ENCODE results near the gene KRT78.

The KRT78 gene

GRCh38 chr12:52813885-52814709 lies 34.7 kb downstream of the KRT78 start, which contains the start of gene KRT4:
TSS of gene KRT4 (minus strand) at chr12:52814116. CDS start at chr12:52814058, 58 bp downstream.
- no peak for DNase-seq (ENCODE audit: low read depth in 3 of 3, low spot score in 1 of 3)

- DNase-seq (ENCODE audit: low read depth in 3 of 3, low spot score in 1 of 3): no peak
Measured at GRCh38 chr12:52813203-52813819, 35.5 kb downstream of the KRT78 start.

DNA sequence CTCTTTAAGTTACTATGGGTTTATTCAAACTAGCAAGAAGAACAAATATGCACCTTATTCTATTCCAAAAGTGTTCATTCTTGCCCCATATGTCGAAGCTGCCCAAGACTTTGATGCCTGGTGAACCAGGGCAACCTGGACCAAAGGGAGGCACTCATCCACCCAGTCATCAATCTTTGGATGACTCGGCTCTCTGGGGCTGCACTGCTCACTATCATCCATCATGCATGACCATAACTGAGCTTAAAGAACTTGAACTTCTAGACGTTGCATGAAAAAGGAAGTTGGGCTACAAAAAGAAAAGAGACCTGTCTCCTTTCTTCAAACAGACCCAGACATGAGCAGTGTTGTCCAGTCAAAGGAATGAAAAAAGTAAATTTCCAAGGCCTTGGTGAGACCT lies 36.0 kb downstream of the KRT78 start:
- DNase-seq (ENCODE audit: low read depth in 3 of 3, low spot score in 1 of 3): no peak

DNA sequence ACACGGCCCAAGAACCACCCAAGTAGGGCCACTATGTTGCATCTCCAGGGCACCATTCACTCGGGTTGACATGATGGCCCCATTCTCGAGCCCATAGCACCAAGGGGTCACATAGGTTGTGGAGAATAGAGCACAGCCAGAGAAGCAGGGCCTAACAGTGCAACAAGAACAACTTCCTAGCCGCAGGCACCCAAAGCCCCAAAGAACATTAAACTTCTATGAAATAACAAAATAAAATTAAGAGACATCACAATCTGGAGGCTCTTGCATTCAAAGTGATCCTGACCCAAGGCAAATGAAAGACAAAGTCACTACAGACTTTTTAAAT lies 36.8 kb downstream of the KRT78 start:
- DNase-seq (ENCODE audit: low read depth in 3 of 3, low spot score in 1 of 3): no peak

DNA sequence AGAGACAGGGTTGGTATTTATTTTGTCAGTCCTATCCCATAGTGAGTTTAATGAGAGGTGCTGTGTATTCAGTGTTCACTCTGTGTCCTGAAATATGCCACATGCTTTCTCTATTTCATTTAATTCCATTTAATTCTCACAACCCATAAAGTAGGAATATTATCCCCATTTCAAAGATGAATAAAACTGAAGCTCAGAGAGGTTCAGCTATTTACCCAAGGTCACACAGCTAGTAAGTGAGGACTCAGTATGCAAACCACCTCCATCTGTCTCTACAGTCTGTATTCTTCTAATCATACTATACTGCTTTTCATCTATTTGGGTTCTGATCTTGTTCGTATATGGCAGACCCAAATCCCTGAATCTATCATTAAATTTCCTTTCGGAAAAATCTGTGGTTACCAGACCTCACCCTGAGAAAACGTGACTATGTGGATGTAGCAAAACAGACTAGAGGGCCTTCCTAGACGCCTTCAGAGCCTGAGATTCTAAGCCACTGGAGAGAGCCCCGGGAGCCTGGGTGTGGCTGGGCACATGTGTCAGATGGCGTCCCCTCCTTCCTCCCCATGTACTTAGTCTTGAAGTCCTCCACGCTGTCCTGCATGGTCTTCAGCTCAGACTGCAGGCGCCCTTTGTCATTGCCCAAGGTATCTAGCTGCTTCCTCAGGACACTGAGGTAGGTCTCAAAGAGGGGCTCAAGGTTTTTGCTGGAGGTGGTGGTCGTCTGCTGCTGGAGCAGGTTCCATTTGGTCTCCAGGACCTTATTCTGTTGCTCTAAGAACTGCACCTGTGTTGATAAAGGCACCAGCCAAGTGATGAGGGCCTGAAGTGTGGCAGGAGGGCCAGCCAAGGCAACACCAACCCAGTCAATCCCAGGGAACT lies 37.4 kb downstream of the KRT78 start:
- no peak for DNase-seq (ENCODE audit: low read depth in 3 of 3, low spot score in 1 of 3)

- no peak for DNase-seq (ENCODE audit: low read depth in 3 of 3, low spot score in 1 of 3)
Measured at GRCh38 chr12:52810554-52810953, 38.2 kb downstream of the KRT78 start.

GRCh38 chr12:52809166-52809565 lies 39.6 kb downstream of the KRT78 start:
- no peak for DNase-seq (ENCODE audit: low read depth in 3 of 3, low spot score in 1 of 3)

- no peak for DNase-seq (ENCODE audit: low read depth in 3 of 3, low spot score in 1 of 3)
Measured at GRCh38 chr12:52808573-52809160, 40.1 kb downstream of the KRT78 start.

DNA sequence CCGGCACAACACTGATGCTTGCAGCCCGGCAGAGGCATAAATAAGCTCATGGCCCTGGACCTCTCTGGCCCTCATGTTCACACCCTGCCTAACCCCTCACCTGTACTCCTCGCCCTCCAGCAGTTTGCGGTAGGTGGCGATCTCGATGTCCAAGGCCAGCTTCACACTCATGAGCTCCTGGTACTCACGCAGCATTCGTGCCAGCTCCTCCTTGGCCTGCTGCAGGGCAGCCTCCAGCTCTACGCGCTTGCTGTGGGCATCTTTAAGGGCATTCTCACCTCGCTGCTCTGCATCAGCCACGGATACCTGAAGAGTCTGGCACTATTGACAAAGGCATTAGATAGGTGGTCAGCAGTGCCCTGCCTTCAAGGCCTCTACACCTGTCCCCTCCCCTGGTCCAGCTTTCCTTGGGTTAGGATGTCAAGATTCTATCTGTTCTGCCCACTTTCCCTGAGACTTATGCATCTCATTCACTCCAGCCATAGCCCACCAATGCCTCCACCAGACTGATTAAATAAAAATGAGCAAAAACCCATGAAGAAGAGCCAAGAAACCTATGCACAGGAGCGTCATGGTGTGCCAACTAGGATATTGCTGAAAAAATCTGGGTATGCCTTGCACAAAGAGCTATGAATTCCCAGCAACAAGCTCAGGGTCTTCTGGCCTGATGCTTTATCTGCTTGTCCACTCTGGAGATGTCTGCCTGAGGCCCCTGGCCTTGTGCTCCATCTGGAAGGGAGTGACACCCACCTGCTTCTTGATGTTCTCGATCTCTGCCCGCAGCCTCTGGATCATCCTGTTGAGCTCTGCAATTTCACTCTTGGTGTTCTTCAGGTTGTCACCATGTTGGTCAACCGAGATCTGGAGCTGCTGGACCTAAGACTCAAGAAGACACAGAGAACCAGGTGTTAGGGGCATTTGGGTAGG lies 41.0 kb downstream of the KRT78 start:
- DNase-seq (ENCODE audit: low read depth in 3 of 3, low spot score in 1 of 3): no peak

DNA sequence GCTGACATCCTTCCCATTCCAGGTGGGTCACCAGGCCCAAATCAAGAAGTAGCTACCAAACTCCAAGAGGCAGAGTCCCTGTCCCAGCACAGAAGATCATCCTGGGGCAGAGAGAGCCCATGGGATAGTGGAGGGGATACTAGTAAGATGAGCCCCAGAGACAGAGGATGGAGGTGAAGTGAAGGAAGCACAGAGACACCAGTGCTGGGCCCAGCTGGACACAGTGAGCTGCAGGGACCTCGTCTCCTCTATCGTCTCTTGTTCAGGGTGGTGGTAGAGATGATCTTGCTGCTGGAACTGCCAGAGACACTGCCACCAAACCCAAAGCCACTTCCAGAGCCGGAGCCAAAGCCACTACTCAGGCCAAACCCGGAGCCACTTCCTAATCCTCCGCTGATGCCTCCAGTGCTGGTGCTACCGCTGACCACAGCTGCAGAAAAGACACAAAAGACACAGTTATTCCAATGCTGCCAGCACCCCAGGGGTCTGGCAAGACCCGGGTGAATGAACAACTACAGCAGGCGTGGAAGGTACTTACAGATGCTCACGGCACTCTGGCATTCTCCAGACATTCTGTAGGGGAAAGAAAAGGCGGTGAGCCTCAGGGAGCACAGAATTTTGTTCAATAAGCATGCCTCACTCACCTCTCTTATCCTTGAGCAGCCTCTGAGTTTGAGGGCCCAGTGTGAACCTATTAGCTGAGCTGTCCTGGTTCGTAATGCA lies 41.8 kb downstream of the KRT78 start:
- no peak for DNase-seq (ENCODE audit: low read depth in 3 of 3, low spot score in 1 of 3)

- no peak for DNase-seq (ENCODE audit: low read depth in 3 of 3, low spot score in 1 of 3)
Measured at GRCh38 chr12:52806169-52806811, 42.5 kb downstream of the KRT78 start.

GRCh38 chr12:52805739-52806138 lies 43.1 kb downstream of the KRT78 start:
- DNase-seq (ENCODE audit: low read depth in 3 of 3, low spot score in 1 of 3): no peak

DNA sequence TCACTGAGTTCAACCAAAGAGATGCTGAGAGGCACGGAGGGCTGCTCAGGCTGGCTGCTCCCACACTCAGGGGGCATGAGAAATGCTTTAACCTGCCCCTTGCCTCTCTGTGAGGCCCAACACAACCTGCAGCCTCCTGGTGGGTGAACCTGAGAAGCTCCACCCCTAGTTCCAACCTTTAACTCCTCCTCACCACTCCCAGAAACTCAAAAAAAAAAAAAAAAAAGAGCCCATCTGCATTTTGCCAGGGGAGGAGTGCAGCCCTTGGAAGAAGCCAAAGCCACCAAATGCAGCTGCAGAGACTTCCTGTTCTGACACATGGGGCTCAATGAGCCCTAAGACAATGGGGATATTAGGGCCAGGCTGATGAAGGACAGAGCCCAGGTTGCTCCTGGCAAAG lies 43.8 kb downstream of the KRT78 start:
- no peak for DNase-seq (ENCODE audit: low read depth in 3 of 3, low spot score in 1 of 3)

DNA sequence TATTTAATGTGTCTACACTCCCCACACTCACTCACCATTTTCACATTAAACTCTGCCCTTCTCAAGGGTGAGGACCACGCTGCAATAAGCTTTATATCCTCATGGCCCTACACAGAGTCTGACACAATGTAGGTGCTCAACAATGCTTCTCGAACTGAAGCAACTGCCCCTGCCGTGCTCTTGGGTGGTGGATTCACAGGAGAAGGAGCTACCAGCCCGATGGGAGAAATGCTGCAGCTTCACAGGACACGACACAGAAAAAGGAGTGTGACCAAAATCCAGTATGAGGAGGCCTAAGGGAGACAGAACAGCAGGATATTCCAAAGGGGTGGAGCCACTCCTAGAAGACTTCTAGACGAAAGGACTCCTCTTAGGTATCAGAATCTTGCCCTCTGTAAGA lies 46.4 kb downstream of the KRT78 start:
- no peak for DNase-seq (ENCODE audit: low read depth in 3 of 3, low spot score in 1 of 3)

DNA sequence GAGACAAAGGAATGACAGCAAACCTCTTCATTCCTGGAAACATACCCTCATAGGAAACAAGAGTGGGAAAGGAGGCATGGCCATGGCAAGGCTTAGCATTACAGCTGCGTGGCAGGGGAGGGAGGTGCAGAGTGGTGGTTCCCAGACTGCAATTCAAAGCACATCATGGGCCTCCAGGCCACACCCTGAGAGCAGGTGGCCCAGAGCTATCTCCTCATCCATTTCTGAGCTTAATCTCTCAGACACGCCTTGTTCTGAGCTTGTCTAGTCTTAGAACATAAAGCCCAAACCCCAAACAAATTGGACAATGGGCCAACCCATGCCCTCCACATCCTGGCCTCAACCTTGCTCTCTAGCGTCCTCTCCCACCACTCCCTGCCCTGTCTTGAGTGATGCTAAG lies 47.0 kb downstream of the KRT78 start:
- no peak for DNase-seq (ENCODE audit: low read depth in 3 of 3, low spot score in 1 of 3)

DNA sequence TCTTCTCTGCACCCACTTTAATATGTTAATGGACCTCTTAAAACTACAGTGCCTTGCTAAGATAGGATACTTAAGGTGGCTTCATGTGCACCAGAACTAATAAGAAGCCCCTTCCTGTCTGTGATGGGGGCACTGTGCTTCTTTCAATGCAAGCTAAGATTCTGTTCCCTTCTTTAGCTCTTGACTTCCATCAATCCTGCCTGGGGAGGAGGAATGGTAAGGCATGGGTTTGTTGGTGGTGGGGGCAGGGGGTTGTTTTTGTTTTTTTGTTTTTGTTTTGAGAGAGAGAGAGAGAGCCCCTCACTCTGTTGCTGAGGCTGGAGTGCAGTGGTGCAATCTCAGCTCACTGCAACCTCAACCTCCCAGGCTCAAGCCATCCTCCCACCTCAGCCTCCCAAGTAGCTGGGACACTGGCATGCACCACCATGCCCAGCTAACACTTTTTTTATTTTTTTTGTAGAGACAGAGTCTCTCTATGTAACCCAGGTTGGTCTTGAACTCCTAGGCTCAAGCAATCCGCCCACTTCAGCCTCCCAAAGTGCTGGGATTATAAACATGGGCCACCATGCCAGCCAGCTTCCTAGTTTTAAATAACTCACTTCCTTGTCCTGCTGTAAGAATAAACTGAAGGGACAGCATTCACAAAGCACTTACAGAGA lies 48.4 kb downstream of the KRT78 start:
- no peak for DNase-seq (ENCODE audit: low read depth in 3 of 3, low spot score in 1 of 3)

DNA sequence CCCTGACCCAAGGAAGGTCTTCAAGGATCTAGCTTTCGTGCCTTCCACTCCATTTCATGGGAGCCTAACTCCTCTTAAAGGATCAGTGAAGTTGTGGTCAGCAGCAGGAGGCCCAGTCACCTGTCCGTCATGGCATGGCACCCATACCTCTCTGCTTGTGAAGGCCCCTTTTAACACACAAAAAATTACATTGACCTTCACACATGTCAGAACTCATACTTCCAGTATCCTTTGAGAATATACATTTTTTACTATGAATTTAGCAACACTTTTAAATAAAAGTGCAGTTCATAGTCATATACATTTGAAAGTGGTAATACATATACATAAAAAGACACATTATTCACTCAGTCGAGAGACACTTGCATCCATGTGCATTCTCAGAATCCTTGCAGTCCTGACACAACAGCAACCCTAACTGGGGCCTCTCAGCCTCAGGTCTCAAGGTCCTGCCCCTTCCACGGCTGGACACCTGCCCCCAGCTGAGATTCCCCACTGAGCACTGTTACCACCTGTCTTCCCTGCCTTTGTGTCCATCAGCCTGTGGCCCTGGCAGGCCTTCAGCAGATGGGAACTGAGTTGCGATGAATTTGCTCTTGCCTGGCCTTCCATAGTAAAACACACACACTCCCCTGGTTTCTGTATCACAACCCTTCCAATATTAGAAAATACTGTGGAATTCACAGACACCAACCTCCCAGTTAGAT lies 49.1 kb downstream of the KRT78 start:
- DNase-seq (ENCODE audit: low read depth in 3 of 3, low spot score in 1 of 3): no peak

Data from stimulated activated CD4-positive, alpha-beta T cell treated with anti-CD3 and anti-CD28 coated beads, TNF-alpha, amount 100 ng/mL, for 1 hour (primary cell).